HG03521 (cell line): ENCODE results near the gene GSTA1.
A peak's percentile ranks its signal among the peaks of the same experiment; 100 is the strongest.
"Not testable (repeated sequence)": the region's sequence is repeated elsewhere in the genome, so short reads cannot be mapped to it uniquely, and the experiment has no call there.

ENCODE experiments used
- ATAC-seq: cut with Tn5 transposase; IDR thresholded peaks from one replicate; pipeline ENCODE4 v1.9.1; 2021; ENCODE audit warnings: mild to moderate bottlenecking, moderate library complexity; ENCODE audit not compliant: unreplicated experiment

The GSTA1 gene

DNA sequence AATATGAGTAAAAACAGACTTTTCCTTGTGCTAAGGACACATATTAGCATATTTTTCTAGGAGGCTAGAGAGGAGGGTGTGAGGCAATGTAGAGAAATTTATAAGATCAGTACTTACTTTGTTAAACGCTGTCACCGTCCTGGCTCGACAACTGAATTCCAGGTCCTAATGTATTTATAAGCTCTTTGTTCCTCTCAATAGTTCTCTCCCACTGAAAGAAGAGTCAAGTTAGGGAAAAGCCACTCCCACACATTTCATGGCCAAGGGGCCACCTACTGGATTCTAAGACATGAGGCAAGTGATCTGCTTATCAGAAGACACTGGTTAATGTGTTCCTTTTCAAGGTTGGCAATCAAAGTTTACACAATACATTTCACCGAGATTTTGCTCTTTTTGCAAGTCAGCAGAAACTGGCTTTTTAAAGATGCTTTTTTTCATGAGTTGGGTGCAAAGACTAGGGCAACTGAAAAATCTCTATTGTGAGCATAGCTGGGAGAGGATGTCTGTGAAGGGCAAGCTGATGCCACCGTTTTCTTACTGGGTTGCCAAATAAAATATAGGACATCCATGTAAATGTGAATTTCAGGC lies at the start of gene GSTA1:
Gene GSTA1 (minus strand): TSS at position 149 of the 588 bp plus-strand sequence. CDS start 4,549 bp downstream, outside the sequence.
- not testable (repeated sequence) for ATAC-seq

- ATAC-seq = no peak
Observed at GRCh38 chr6:52849137-52849536, 45.5 kb upstream of the GSTA1 start.

- no peak for ATAC-seq
Observed at GRCh38 chr6:52846002-52846401, 42.4 kb upstream of the GSTA1 start.

- ATAC-seq = no peak
Observed at GRCh38 chr6:52843605-52844004, 40.0 kb upstream of the GSTA1 start.

DNA sequence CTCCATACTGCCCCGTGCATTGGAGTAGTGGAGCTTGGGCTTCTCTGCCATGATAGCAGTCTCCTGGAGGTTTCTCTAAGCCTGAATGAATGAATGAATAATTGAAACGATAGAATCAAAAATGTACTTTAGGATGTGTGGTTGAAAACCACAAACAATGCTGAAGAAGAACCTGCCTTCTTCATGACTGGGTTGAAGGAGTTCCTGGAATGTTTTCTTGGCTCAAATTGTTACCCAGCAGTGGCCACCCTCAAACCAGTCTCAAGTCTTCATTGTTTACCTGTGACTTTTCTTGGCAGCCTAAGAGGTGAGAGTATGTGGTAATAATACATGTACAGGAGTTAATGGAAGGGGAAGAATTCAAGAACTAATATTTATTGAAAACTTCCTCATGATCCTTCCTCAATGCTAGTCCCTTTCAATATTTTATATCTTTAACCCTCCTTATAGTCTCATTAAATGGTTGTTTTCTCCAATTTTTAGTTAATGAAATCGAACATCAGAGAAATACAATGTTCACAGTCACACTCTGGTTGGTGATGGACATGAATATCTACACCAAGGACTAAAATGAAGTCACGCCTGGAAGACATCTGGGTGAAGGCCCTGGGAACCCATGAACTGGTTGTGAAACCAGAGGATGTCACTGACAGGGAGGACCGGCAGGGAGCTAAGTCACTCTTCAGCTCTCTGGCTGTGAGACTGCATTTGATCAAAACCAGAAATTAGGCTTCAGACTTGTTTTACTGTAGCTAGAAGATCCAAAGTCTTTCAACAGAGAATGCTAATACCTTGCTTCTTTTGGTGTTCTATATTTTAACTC lies 37.4 kb upstream of the GSTA1 start, which contains the start of gene GSTA5:
Gene GSTA5 (minus strand): TSS at position 51 of the 823 bp plus-strand sequence.
- no peak for ATAC-seq

- ATAC-seq = peak; percentile 62
Observed at GRCh38 chr6:52839124-52840055, 35.8 kb upstream of the GSTA1 start.

DNA sequence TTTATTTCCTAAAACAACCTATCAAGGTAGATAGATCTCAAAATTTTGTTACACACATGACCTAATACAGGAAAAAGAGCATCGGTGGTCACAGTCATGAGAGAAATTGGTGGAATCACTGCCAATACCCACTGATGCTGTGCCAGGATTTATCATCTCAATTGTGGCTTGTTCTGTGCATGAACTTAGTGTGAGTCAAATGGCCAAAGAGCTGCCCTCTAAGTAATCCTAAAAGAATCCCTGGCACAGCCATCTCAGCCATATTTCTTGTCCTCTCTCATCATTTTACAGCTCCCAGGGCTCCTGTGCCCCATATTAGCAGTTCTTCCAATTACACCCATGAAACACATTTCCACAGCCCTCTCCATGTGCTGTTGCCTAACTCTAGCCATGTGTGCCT lies 30.9 kb upstream of the GSTA1 start:
- no peak for ATAC-seq

DNA sequence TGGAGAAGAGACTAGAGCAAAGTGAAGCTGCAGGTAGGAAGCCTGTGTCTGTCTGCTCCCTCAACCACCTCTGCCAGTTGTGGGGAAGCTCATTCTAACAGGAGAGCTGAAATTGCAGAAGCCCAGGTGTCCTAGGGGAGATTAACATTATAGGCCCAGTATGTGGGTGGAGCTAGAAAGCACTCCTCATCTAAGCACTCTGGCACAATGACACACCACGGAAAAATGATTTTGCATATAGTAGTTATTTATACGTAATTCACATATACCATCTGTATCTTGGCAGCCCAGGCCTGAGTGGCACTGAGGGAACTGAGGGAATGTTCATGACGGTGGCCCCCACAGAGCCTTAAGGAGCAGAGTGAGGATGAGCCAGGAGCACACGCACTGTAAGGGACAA lies 27.3 kb upstream of the GSTA1 start:
- ATAC-seq = not testable (repeated sequence)

DNA sequence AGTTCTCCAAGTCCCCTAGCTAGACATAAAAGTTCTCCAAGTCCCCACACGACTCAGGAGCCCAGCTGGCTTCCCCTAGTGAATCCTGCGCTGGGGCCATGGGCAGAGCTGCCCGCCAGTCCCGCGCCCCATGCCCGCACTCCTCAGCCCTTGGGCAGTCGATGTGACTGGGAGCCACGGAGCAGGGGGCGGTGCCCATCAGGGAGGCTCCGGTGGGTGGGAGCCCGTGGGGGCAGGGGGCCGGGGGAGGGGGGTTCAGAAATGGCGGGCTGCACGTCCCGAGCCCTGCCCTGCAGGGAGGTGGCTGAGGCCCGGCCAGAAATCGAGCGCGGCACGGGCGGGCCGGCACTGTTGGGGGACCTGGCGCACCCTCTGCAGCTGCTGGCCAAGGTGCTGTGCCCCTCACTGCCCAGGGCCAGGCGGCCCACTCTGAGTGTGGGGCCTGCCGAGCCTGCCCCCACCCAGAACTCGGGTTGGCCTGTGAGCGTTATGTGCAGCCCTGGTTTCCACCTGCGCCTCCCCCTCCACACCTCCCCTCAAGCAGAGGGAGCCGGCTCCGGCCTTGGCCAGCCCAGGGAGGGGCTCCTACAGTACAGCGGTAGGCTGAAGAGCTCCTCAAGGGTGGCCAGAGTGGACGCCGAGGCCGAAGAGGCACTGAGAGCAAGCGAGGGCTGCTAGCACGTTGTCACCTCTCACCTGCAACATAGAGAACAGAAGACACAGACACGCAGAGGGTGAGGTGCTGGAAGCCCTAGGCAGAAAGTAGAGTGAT lies 25.6 kb upstream of the GSTA1 start:
- no peak for ATAC-seq

DNA sequence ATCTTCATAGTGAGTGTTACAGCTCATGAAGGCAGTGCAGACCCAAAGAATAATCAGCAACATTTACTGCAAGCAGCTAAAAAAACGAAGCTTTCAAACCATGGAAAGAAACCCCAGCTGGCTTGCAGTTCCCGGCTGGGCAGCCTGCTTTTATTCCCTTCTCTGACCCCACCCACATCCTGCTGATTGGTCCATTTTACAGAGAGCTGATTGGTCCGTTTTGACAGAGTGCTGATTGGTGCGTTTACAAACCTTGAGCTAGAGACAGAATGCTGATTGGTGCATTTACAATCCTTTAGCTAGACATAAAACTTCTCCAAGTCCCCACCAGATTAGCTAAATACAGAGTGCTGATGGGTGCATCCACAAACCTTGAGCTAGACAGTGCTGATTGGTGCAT lies 25.0 kb upstream of the GSTA1 start:
- not testable (repeated sequence) for ATAC-seq

DNA sequence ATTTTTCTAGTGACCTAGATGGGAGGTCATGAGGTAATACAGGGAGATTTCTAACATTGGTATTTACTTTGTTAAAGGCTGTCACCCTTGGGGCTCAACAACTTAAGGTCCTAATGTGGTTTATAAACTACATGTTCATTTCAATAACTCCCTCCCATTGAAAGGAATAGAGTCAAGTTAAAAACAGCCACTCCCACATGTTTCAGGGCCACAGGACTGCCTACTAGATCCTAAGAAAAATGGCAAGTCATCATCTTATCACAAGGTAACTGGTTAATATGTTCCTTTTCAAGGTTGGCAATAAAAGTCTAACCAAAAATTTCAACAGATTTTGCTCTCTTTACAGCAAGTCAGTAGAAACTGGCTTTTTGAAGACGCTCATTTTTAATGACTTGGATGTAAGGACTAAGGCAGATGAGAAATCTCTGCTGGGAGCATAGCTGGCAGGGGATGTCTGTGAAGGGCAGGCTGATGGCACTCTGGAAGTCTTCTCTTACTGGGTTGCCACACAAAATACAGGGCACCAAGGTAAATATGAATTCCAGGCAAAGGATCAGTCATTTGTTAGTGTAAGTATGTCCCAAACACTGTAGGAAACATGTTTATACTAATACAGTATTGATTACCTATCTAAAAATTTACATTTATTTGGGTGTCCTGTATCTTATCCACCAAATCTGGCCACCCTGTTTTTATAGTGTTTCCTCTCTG lies 23.6 kb upstream of the GSTA1 start:
- ATAC-seq = not testable (repeated sequence)

GRCh38 chr6:52826513-52826912 lies 22.9 kb upstream of the GSTA1 start:
- ATAC-seq = no peak

DNA sequence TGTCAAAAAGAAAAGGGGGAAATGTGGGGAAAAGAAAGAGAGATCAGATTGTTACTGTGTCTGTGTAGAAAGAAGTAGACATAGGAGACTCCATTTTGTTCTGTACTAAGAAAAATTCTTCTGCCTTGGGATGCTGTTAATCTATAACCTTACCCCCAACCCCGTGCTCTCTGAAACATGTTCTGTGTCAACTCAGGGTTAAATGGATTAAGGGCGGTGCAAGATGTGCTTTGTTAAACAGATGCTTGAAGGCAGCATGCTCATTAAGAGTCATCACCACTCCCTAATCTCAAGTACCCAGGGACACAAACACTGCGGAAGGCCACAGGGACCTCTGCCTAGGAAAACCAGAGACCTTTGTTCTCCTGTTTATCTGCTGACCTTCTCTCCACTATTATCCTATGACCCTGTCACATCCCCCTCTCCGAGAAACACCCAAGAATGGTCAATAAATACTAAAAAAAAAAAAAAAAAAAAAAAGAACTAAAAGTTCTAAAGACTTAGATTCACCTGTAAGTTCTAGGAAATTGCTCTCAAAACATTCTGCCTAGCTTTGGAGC lies 22.4 kb upstream of the GSTA1 start:
- not testable (repeated sequence) for ATAC-seq

DNA sequence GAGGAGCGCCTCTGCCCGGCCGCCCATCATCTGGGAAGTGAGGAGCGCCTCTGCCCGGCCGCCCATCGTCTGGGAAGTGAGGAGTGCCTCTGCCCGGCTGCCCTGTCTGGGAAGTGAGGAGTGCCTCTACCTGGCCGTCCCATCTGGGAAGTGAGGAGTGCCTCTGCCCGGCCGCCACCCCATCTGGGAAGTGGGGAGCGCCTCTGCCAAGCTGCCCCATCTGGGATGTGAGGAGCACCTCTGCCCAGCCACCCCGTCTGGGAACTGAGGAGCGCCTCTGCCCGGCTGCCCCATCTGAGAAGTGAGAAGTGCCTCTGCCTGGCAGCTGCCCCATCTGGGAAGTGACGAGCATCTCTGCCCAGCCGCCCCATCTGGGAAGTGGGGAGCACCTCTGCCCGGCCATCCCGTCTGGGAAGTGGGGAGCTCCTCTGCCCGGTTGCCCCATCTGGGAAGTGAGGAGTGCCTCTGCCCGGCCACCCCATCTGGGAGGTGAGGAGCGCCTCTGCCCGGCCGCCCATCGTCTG lies 21.7 kb upstream of the GSTA1 start:
- ATAC-seq = not testable (repeated sequence)

- ATAC-seq = no peak
Observed at GRCh38 chr6:52821842-52822241, 18.2 kb upstream of the GSTA1 start.

DNA sequence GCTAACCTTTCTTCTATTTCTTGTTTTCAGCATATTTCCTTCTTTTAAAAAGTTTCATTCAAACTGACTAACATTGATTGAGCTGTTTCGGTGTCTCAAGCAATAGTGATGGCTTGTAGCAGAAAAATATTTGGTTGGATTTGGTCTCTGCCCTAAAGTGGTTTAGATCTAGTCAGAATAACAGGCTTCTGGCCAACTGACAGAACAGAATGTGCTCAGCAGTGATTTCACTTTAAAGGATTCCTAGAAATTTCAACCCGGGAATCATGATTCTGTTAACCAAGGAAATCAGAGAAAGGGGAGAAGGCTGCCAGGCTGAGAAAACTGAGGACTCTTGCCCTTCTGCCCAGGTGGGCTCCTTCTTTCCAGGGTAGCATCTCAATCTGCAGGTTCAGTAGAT lies 16.6 kb upstream of the GSTA1 start:
- no peak for ATAC-seq

DNA sequence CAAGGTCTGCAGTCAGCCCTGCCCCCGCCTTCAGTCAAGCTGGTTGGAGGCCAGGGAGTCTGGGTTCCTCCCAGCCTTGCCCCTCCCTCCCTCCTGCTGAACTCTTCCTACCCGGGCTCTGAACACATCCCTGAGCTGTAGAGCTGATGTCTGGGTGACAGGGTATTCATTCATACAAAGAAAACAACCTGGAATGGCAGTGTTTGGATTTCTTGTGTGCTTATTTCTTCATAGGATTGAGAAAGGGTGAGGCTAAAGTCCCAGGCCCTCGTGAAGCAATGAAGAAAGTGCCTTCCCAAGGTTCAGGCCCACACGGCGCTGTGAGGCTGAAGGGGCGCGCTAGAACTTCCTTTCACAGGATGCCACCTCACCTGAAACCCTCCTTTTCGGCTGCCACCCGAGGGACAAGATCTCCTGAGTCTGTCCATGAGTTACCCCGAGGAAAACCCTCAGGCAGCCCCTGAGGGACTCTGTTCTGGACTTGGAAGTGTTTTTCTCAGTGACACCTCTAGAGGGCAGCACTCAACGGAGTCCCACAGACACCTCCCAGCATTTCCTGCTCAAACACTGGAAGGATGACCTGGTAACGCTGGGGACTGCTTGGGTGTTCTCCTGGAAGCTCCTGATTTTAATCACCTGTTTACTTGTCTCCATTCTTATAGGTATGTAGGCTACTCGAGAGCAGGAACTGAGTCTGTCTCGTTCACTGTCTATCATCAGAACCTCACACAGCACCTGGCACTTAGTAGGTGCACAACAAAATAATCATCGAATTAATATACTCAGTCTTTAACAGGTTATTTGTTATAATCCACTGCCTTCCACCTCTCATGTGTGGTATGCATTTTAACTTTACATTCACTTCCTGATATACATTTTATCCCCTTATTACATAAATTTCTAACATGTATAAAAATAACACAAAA lies 11.8 kb upstream of the GSTA1 start:
- no peak for ATAC-seq

DNA sequence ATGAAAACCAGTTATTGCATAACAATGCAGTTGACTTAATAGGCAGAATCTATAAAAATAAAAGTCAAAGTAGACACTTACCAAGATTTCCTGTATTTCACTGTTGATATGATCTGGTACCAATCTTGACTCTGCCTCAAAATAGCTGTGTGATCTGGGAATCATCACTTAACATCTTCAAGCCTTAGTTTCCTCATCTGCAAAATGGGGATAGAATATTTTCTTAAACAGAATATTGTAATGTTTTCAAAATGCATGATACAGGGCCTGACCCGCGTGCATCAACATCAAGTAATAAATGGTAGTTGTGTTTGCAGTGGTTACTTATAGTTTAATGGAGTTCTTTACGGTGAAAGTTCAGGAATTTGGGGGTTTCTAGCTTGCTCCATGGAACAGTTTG lies 10.9 kb upstream of the GSTA1 start:
- ATAC-seq = not testable (repeated sequence)
